Fibroblast of lung (primary cell): Measurements from ENCODE around the gene GPC6.

Experiments
- CTCF ChIP-seq, 2 donors: IDR thresholded peaks in 1 of 2; conservative IDR thresholded peaks in 1 of 2; 1 replicate in 1 of 2; 2 replicates in 1 of 2; pipeline ENCODE4 v1.5.1; 2011 to 2012; ENCODE audit warnings: low read length in 2 of 2, control low read depth in 1 of 2, inconsistent platforms in 1 of 2, low read depth in 1 of 2, mild to moderate bottlenecking in 1 of 2
- EZH2 ChIP-seq: IDR thresholded peaks from 2 replicates; pipeline ENCODE4 v1.5.1; 2012; ENCODE audit warnings: low read length, control low read depth, mild to moderate bottlenecking; ENCODE audit errors: missing control alignments

- TF ChIP-seq CTCF (conservative IDR thresholded peaks at IDR 0.05 in 1 of 2, IDR thresholded peaks at IDR 0.05 in 1 of 2; ENCODE audit: low read depth in 1 of 2, low read length in 2 of 2) (no peak), EZH2 (no peak)
Observed at GRCh38 chr13:94006296-94006695, 779.7 kb downstream of the GPC6 start.
